ENCODE data around the gene C1orf35. TPM values are rescaled to one million over a fixed set of nuclear protein-coding genes. Genes with fewer than 3 reads are reported as not detected.

C1orf35 gene
- total and polyA plus RNA-seq, 9 of the 15 experiments (the other 6 are each of a cell fraction or from before 2014, with no cell fraction given) = 3.2 to 48.7 (median 12.5) TPM

GRCh38 chr1:228109962-228110488, 6.9 kb upstream of the C1orf35 start (continued):
- no peak for TF ChIP-seq ATF7 (IDR thresholded peaks at IDR 0.05)
- TF ChIP-seq KDM2B (CRISPR knock-in tag; IDR thresholded peaks at IDR 0.05) = no peak
- peak; percentile 40; the same call in 1 of the 2 replicates for TF ChIP-seq PYGO2 (tag; IDR thresholded peaks at IDR 0.05)
- peak; percentile 79; the same call in 1 of the 2 replicates for TF ChIP-seq ZNF589 (CRISPR knock-in tag; IDR thresholded peaks at IDR 0.05; ENCODE audit: low read depth)
- no peak for TF ChIP-seq MBD1 (CRISPR knock-in tag; IDR thresholded peaks at IDR 0.05)
- TF ChIP-seq TEAD1 (CRISPR knock-in tag; IDR thresholded peaks at IDR 0.05) = 0 out of 4 replicates have a peak, but pooled peaks of 1 of the 2 experiments have one; percentile 8
- no peak for TF ChIP-seq RBM34 (IDR thresholded peaks at IDR 0.05; ENCODE audit: borderline replicate concordance, insufficient read depth, low read length)
- TF ChIP-seq HCFC1 (IDR thresholded peaks at IDR 0.05; ENCODE audit: low read depth, low read length) = no peak
- TF ChIP-seq ZNF778 (CRISPR knock-in tag; IDR thresholded peaks at IDR 0.05) = no peak
- TF ChIP-seq TEAD2 (tag; IDR thresholded peaks at IDR 0.05) = 0 out of 2 replicates have a peak, but pooled peaks have one; percentile 27
- TF ChIP-seq MECOM (CRISPR knock-in tag; IDR thresholded peaks at IDR 0.05) = no peak
- 0 out of 2 replicates have a peak, but pooled peaks have one; percentile 32 for TF ChIP-seq SMARCE1 (IDR thresholded peaks at IDR 0.05)
- TF ChIP-seq ZNF766 (CRISPR knock-in tag; conservative IDR thresholded peaks at IDR 0.05) = no peak
- no peak for TF ChIP-seq ZNF41 (CRISPR knock-in tag; conservative IDR thresholded peaks at IDR 0.05)
- no peak for TF ChIP-seq ZNF740 (CRISPR knock-in tag; IDR thresholded peaks at IDR 0.05)
- peak in 1 of 2 experiments; percentile 57; a peak in 1 of 4 replicates for TF ChIP-seq ZNF740 (tag; IDR thresholded peaks at IDR 0.05)
- no peak for TF ChIP-seq ZNF324 (CRISPR knock-in tag; IDR thresholded peaks at IDR 0.05)
- TF ChIP-seq CUX1 (CRISPR knock-in tag; IDR thresholded peaks at IDR 0.05) = peak; percentile 82; the same call in 1 of the 2 replicates
- no peak for TF ChIP-seq HLTF (IDR thresholded peaks at IDR 0.05)
- TF ChIP-seq PHF20 (IDR thresholded peaks at IDR 0.05; ENCODE audit: partially characterized antibody) = no peak
- TF ChIP-seq ZNF77 (CRISPR knock-in tag; IDR thresholded peaks at IDR 0.05) = no peak
